Measurements from ENCODE around the gene NAA30. TPM values are rescaled to one million over a fixed set of nuclear protein-coding genes. Genes with fewer than 3 reads are reported as not detected.

The NAA30 gene
- total RNA-seq, 1 donor from 2014 or later = 53.8 TPM

GRCh38 chr14:57389646-57390036 is 745 bp upstream of the NAA30 start:
- Histone ChIP-seq H3K79me2 (ENCODE audit: low read depth) (peaks cover 42% of the 10 kb centered on the region), H3F3A (ENCODE audit: low read depth) (peaks cover 3% of the 10 kb centered on the region), H3K27ac (no peak overlapping the region), H3K4me1 (peaks cover 30% of the 10 kb centered on the region), H3K4me2 (peak overlapping the region; percentile 97), H2AFZ (replicated peaks) (peak overlapping the region; percentile 91), H3K36me3 (peaks cover 4% of the 10 kb centered on the region), H3K9me3 (ENCODE audit: low read depth) (no peaks in the 10 kb centered on the region), H4K20me1 (ENCODE audit: low read depth) (peaks cover 40% of the 10 kb centered on the region), H3K27me3 (no peaks in the 10 kb centered on the region), H3K4me3 (peak overlapping the region; percentile 97), H3K9ac (no peak overlapping the region)
- H3K27me3 Mint-ChIP-seq (ENCODE audit: insufficient read depth, low read depth) = no peaks in the 10 kb centered on the region
- H3K9me3 Mint-ChIP-seq = no peaks in the 10 kb centered on the region
- H3K36me3 Mint-ChIP-seq = peaks cover 8% of the 10 kb centered on the region
- peaks cover 33% of the 10 kb centered on the region for H3K4me1 Mint-ChIP-seq
- peak overlapping the region; percentile 22 for H3K27ac Mint-ChIP-seq
- TF ChIP-seq CTCF (IDR thresholded peaks at IDR 0.05) (no peak), EZH2phosphoT487 (IDR thresholded peaks at IDR 0.05) (no peak), EZH2 (IDR thresholded peaks at IDR 0.05) (no peak)
- peak overlapping the region; percentile 89 for H3K4me3 Mint-ChIP-seq
- DNase-seq (ENCODE audit: low spot score) = no peak

- Histone ChIP-seq H3K27ac (no peak overlapping the region), H3K79me2 (ENCODE audit: low read depth) (peaks cover 55% of the 10 kb centered on the region), H3K9ac (peak overlapping the region; percentile 87), H3K4me1 (peaks cover 37% of the 10 kb centered on the region), H3K4me2 (peak overlapping the region; percentile 97), H2AFZ (replicated peaks) (peak overlapping the region; percentile 91), H4K20me1 (ENCODE audit: low read depth) (peaks cover 43% of the 10 kb centered on the region), H3K36me3 (peaks cover 10% of the 10 kb centered on the region), H3F3A (ENCODE audit: low read depth) (peaks cover 3% of the 10 kb centered on the region), H3K4me3 (peak overlapping the region; percentile 97), H3K9me3 (ENCODE audit: low read depth) (no peaks in the 10 kb centered on the region), H3K27me3 (no peaks in the 10 kb centered on the region)
- H3K4me1 Mint-ChIP-seq = peaks cover 33% of the 10 kb centered on the region
- H3K9me3 Mint-ChIP-seq = no peaks in the 10 kb centered on the region
- TF ChIP-seq CTCF (IDR thresholded peaks at IDR 0.05) = no peak
- TF ChIP-seq EZH2 (IDR thresholded peaks at IDR 0.05) = no peak
- no peak for TF ChIP-seq EZH2phosphoT487 (IDR thresholded peaks at IDR 0.05)
- H3K27me3 Mint-ChIP-seq (ENCODE audit: insufficient read depth, low read depth) = no peaks in the 10 kb centered on the region
- DNase-seq (ENCODE audit: low spot score) = peak; percentile 65
- H3K4me3 Mint-ChIP-seq = peak overlapping the region; percentile 89
- H3K27ac Mint-ChIP-seq = no peak overlapping the region
- peaks cover 8% of the 10 kb centered on the region for H3K36me3 Mint-ChIP-seq
These were observed 575 bp downstream of the NAA30 start for GRCh38 chr14:57390806-57391516.

GRCh38 chr14:57391517-57392195 is 1.3 kb downstream of the NAA30 start:
- DNase-seq (ENCODE audit: low spot score) = peak; percentile 13
- H3K9me3 Mint-ChIP-seq = no peaks in the 10 kb centered on the region
- TF ChIP-seq EZH2phosphoT487 (IDR thresholded peaks at IDR 0.05) = no peak
- Histone ChIP-seq H3K4me1 (peaks cover 37% of the 10 kb centered on the region), H3K79me2 (ENCODE audit: low read depth) (peaks cover 61% of the 10 kb centered on the region), H3K27me3 (no peaks in the 10 kb centered on the region), H4K20me1 (ENCODE audit: low read depth) (peaks cover 43% of the 10 kb centered on the region), H3K9me3 (ENCODE audit: low read depth) (no peaks in the 10 kb centered on the region), H3K9ac (peak overlapping the region; percentile 87), H3K27ac (no peak overlapping the region), H3K36me3 (peaks cover 10% of the 10 kb centered on the region), H3K4me2 (peak overlapping the region; percentile 97), H3K4me3 (peak overlapping the region; percentile 97), H3F3A (ENCODE audit: low read depth) (peaks cover 3% of the 10 kb centered on the region), H2AFZ (replicated peaks) (peak overlapping the region; percentile 91)
- peaks cover 33% of the 10 kb centered on the region for H3K4me1 Mint-ChIP-seq
- no peak overlapping the region for H3K27ac Mint-ChIP-seq
- H3K36me3 Mint-ChIP-seq = peaks cover 8% of the 10 kb centered on the region
- no peaks in the 10 kb centered on the region for H3K27me3 Mint-ChIP-seq (ENCODE audit: insufficient read depth, low read depth)
- H3K4me3 Mint-ChIP-seq = peak overlapping the region; percentile 89

Data from neural progenitor cell (in vitro differentiated cells).